Gastroesophageal sphincter (tissue), 3 donors: ENCODE data around the gene SDF4.

Experiments
- CTCF ChIP-seq, 4 experiments: fragments of 200-600 bp in 2 of 4; fragments of 450-650 bp in 2 of 4; sonication (generic) in 1 of 4; IDR thresholded peaks; one replicate each; pipeline ENCODE4 v1.5.1; 2017 to 2019; ENCODE audit warnings: antibody characterized with exemption in 4 of 4, mild to moderate bottlenecking in 2 of 4, moderate library complexity in 2 of 4
- POLR2AphosphoS5 ChIP-seq: sonication (generic); formaldehyde crosslinking; IDR thresholded peaks from one replicate; pipeline ENCODE4 v1.6.1; 2017; ENCODE audit warnings: antibody characterized with exemption

GRCh38 chr1:1270813-1271212, 39.0 kb upstream of the SDF4 start:
- no peak for TF ChIP-seq CTCF (IDR thresholded peaks at IDR 0.05)
- TF ChIP-seq POLR2AphosphoS5: no peak
